Urinary bladder (tissue), 4 donors: ENCODE results near the gene ZNG1A. TPM values are rescaled to one million over a fixed set of nuclear protein-coding genes. Genes with fewer than 3 reads are reported as not detected.
"Not testable (repeated sequence)": the region's sequence is repeated elsewhere in the genome, so short reads cannot be mapped to it uniquely, and the experiment has no call there.

Experiments used
- DNase-seq: peaks from one replicate; pipeline ENCODE4 v3.0.0-alpha.2; 2015; ENCODE audit errors: extremely low spot score
- H3K27ac ChIP-seq: one replicate; pipeline ENCODE4 v1.5.1; 2013; ENCODE audit warnings: low read depth, mild to moderate bottlenecking, moderate library complexity
- H3K36me3 ChIP-seq: one replicate; pipeline ENCODE4 v1.6.1; 2013; ENCODE audit warnings: mild to moderate bottlenecking, moderate library complexity; ENCODE audit not compliant: insufficient read depth
- H3K4me1 ChIP-seq: one replicate; pipeline ENCODE4 v1.6.1; 2013; ENCODE audit warnings: mild to moderate bottlenecking, moderate library complexity; ENCODE audit not compliant: insufficient read depth
- H3K4me3 ChIP-seq: one replicate; pipeline ENCODE4 v1.5.1; 2013; ENCODE audit warnings: low read depth, low read length
- WGBS: extraction: QIAGEN DNeasy Blood & Tissue Kit; methylation state at CpG from one replicate; pipeline ENCODE4 v1.1.7; 2013; 5-methylcytosine and 5-hydroxymethylcytosine counted together
- polyA plus RNA-seq: library from polyadenylated mRNA; stranded (reverse); fragments of 200-250 nt; gene quantifications from one replicate; pipeline ENCODE4 v1.2.3, GENCODE V29; 2013
- total RNA-seq: library from RNA; depleted of rRNA; stranded (reverse); fragments of >200 nt; gene quantifications from one replicate; pipeline ENCODE4 v1.2.3, GENCODE V29; 2014
- donor health status: healthy with polysubstance abuse.
- donor health status: healthy.

The ZNG1A gene
- total and polyA plus RNA-seq, 2 donors, result 33.9 to 51.2 TPM

DNA sequence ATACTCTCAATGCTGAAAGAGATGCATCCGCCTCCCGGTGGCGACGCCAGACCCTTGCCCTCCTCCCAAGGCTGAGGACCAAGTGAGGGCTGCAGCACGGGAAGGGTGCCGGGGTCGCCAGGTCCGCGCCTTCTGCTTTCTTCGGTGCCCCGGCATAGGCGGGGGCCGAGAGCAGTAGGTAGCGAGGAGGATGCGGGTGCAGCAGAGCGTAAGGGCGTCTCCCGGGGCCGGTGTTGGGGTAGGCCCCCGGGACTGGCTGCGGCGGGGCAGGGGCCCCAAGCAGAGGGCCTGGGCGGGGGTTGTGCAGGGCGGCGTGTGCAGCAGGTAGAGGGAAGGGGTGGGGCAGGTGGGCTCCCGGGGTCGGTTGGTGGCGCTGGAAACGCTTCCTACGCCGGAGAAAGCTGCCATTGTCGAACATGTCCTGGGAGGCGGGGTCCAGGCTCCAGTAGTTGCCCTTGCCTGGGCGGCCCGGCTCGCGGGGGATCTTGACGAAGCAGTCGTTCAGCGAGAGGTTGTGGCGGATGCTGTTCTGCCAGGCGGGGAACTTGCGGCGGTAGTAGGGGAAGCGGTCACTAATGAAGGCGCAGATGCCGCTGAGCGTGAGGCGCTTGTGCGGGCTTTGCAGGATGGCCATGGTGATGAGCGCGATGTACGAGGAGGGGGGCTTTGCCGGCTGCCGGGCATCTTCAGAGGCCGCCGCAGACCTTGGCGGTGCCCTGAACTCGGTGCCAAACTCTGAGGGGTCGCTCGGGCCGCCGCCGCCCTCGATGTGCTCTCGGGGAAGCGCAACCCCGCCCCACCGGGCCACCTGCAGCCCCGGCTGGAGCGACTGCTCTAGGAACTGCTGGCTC, 61.5 kb downstream of the ZNG1A start:
- H3K4me3 ChIP-seq, H3K36me3 ChIP-seq, H3K4me1 ChIP-seq, H3K27ac ChIP-seq, DNase-seq: not testable (repeated sequence)
- 3% methylated on average over 63 of the region's 71 CpGs for WGBS

DNA sequence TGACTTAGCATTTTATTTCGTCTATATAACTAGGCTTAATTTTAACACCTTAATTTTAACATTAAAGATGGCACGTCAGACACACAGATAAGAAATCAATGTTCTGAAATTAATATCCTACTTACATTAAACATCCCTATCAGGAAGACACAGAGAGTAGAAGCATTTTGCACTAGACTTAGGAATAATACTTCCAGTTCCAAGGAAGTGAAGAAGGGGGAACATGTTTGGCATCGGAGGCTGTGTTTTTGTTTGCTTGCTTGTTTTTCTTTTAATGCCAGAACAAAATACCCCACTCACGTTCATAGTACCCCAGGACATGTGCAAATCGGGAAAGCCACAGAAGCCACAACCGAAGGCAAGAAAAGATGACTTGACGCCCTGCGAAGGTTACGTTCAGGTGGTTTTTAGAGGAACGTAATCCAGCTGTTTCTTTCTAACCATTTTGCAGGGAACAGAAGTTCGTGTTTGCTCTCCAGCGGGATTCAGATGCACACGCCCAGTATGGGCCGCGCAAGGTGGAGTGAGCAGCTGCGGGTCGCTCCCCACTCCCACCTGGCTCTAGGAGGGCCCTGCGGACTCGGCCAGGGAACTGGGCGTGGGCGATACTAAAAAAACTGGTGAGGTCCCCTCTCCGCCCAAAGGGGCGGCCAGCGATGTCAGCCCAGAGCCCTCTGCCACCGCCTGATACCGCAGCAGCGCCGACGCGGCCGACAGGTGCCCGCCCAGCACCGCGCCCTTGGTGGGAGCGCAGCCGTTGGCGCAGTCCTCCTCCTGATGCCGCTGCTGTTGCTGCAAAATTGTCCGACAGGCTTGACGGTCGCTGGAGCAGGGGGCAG, 62.4 kb downstream of the ZNG1A start:
- not testable (repeated sequence) for H3K27ac ChIP-seq, H3K4me1 ChIP-seq, H3K4me3 ChIP-seq, H3K36me3 ChIP-seq, DNase-seq
- 8% methylated on average over 40 of the region's 41 CpGs for WGBS

DNA sequence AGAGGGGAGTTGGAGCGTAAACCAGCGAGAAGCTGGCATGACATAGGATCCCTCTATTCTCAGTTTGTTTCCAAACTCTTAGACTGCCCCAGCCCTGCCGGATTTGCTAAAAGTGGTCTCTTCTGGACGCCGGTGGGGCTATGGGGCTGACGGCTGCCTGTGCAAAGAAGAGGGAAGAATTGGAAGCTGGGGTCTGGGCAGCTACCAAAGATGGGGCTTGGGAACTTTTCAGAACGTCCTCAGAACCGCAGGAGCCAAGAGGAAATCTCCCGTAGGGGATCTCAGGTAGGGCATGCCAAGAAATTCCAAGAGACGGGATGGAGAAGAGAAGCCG, 63.8 kb downstream of the ZNG1A start:
- not testable (repeated sequence) for H3K27ac ChIP-seq, H3K36me3 ChIP-seq, H3K4me1 ChIP-seq, H3K4me3 ChIP-seq, DNase-seq
- 11% methylated on average over 11 of the region's 11 CpGs for WGBS

DNA sequence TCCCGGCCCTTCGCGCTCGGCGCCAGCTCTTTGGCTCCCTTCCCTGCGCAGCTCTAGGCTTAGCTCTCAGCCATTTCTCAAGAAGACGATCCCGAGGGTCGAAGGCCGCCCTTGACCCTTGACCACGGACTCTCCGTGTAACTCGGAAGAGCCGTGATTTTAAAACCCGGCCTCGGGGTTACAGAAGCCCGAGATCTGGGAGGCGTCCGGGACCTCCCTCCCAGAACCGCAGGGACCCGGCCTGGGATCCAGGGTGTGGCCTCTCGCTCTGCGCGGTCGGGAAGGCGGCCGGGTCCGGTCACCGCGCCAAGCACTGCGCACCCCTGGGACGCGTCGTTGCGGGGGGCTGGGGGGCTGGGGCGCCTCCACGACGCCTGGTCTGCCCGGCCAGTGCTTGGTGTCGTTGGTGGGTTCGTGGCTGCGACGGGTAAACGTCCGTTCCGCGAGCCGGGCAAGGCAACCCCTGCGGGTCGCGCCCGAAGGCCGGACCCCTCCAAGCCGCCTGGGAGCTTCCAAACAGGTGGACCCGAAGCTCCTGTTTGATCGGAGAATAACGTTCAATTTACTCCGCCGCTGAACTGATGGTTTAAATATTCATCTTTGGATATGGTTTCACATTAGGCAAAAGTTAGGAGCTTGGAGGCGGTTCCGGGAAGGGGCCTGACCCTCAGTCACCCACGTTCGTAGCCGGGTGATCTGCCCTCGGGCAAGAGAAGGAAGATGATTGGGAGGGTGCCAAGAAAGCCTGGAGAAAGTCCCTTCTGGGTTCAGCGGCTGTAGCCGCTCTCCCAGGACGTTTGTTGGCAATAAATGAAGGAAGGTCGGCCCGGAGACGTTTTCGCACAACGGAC, 64.4 kb downstream of the ZNG1A start:
- not testable (repeated sequence) for H3K27ac ChIP-seq, H3K36me3 ChIP-seq, DNase-seq, H3K4me1 ChIP-seq
- 2% methylated on average over 73 of the region's 73 CpGs for WGBS
- H3K4me3 ChIP-seq, result peak overlapping the region; percentile 39

DNA sequence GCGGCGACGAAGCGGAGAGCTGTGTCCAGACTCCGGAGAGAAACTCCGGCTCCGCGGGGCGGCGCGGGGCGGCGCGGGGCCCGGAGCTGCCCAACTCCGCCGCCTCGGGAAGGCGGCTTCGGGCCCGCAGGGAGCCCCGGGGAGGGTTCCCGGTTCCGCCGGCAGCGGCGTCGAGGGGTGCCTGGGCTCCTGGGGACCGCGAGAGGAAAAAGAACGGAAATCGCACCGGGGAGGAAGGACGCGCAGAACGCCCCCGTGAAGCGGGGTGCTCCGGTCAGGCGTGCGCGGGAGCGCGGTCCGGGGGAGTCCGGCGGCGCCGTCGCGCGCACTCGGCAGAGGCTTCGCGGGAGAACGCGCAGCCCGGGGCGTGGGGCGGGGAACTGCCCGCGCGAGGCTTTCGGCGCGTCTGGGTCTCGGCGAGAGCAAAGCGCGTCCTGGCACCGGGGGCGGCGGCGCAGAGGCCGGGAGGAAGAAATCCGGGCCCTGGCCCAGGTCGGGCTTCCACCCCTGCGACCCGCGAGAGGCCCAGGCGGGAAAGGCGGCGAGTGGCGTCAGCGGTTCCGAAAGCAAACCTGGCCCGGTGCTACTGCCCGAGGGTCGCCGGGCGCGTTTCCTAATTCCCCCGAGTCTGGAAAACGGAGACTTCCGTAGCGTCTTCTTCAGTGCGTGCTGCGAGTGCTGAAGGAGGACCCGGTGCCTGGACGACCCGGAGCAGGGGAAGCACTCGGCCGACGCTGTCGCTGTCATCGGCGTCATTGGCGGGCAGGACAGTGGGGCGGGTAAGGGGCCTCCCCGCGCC, 65.2 kb downstream of the ZNG1A start:
- not testable (repeated sequence) for H3K4me1 ChIP-seq, DNase-seq, H3K27ac ChIP-seq, H3K36me3 ChIP-seq
- under 1% methylated on average over 111 of the region's 111 CpGs for WGBS
- H3K4me3 ChIP-seq, result peak overlapping the region; percentile 39

DNA sequence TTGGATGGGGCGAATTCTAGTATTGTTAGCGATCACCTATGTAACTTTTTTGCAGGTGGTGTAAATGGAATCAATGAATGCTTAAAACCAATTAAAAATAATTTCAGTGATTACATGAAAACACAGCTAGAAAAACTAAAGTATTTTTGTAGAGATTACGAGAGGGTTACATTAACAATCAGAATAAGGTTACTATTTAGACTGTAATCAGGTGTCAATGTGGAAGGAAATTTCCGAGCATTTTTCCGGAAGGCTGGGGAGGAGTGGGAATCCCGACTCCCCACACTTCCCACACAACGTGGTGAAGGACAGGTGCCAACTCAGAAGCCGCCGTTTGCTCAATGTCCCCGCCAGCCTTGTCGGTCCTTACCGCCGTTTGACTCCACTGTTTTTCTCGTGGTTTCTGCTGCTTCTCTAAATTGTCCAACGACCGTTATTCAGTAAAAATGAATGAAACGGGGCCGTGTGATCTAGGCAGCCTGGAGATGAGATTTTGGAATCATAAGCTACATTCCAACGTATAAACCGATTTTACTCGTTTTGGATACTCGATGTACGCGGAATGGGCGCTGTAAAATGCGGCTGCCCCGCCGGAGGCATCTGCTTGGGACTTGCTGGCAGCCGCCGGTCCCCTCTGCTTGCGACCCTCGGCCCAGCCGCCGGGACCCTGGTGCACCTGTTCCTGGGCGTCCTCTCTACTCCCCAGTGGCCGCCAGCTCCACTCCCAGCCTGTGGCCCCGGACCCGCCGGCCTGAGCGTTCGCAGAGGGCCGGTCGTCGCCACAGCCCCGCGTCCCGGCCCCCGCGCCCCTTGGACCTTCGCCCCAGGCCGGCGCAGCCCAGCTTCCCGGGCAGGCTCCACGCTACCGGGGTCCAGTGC, 66.0 kb downstream of the ZNG1A start:
- 7% methylated on average over 50 of the region's 55 CpGs for WGBS
- not testable (repeated sequence) for DNase-seq

DNA sequence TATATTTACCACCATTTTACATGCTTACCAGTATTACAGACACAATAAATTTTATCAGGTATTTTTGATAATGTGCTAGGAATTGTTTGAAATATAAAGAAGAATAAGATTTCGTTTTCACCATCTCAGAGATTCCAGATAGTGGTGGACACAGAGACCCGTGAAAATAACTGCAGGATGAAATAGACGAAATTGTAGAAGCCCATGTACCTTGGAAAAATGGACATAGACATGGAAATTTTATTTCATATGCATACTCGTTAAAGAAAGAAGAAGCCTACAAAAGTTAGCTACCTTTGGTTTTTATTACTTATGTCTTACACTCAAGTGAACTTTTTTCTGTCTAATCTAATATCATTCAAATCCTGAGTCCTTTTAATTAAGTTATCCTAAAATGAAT, 68.2 kb downstream of the ZNG1A start:
- H3K36me3 ChIP-seq, H3K4me3 ChIP-seq, H3K27ac ChIP-seq, DNase-seq, H3K4me1 ChIP-seq: not testable (repeated sequence)
- 30% methylated on average over 4 of the region's 4 CpGs for WGBS

More for the DNA sequence above, 66.0 kb downstream of the ZNG1A start:
- not testable (repeated sequence) for H3K27ac ChIP-seq, H3K4me1 ChIP-seq, H3K36me3 ChIP-seq
- peak overlapping the region; percentile 39 for H3K4me3 ChIP-seq

DNA sequence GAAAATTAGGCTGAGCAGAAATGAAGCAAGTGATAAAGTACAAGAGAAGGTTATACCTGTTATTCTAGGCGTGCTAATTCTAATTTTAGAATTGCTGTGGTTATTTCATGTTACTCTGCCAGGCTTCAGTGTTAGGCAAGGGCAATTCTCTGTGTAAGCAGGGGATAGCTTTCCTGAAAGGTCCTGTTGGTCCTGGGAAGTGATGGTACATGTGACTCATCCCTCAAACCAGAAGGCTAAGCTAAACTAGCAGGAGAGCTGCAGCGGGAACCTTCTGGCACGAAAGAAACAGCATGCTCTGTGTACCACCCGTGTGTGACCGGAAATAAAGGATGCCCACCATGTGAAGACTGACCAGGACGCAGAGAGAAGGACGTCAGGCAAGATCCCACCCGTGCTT, 69.3 kb downstream of the ZNG1A start:
- H3K4me1 ChIP-seq, H3K4me3 ChIP-seq, H3K36me3 ChIP-seq, DNase-seq, H3K27ac ChIP-seq: not testable (repeated sequence)
- WGBS, result 24% methylated on average over 6 of the region's 8 CpGs

DNA sequence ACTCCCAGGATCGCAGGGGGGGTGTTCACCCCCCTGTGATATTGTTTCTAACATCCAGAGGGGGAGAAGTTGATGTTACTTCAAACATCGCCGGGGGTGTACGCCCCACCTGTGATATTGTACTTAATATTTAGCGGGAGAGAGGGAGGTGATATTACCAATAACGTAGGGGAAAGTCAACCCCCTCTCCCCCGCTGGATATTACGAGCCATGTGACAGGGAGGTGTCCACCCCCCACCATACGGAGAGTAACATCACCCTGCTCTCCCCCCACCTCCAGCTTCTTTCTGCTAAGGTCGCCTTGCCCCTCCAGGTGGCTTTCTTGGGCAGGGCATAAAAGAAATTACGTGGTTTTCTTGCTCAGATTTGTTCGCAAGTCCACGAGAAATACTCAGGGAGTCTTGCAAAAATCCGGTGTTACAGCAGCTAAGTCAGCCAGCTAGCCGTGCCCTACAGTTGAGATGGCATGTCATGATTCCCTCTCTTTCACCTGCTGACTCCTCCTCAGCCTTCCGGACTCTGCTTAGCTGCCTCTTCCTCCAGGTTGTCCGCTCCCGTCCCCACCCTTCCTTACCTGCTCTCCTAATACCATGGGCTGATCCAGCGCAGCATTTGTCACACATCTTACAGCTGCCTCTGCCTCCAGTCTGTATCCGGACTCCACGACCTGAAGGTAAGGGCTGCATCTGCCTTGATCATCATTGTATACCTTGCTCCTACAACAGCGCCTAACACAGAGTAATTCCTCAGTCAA, 69.9 kb downstream of the ZNG1A start:
- not testable (repeated sequence) for DNase-seq, H3K4me1 ChIP-seq, H3K27ac ChIP-seq, H3K36me3 ChIP-seq, H3K4me3 ChIP-seq
- 20% methylated on average over 22 of the region's 22 CpGs for WGBS

DNA sequence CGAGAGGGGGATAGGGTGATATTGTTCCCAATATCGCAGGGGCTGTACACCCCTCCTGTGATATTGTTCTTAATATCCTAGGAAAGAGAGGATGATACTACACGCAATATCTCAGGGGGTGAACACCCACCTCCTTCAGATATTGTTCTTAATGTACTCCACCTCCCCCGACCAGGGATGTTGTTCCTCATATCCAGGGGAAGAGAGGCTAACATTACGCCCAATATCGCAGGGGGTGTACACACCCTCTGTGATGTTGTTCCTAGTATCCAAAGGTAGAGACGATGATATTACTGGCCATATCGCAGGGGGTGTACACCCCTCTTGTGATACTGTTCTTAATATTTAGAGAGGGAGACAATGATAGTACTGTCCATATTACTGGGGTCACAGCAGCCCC, 72.9 kb downstream of the ZNG1A start:
- H3K27ac ChIP-seq, H3K4me1 ChIP-seq, DNase-seq, H3K4me3 ChIP-seq, H3K36me3 ChIP-seq: not testable (repeated sequence)
- WGBS, result 82% methylated on average over 8 of the region's 8 CpGs

DNA sequence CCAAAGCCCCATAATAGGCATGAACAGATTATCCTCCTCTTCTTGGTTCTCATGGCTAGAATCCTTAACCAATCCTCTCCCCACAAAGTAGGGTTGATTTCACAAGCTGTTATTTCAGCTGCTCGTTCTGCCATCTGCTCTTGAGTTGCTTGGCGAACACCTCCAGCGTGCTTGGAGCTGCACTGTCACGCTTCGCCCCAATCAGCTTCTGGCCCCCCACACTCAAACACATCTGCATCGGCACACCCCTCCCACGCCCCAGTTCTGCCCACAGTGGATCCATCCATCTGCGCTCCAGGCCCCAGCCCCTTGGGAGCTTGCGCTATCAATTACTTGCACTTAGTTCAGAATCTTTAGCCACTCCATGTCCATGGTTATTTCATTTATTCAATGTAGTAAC, 78.4 kb downstream of the ZNG1A start:
- 93% methylated on average over 9 of the region's 9 CpGs for WGBS
- DNase-seq, H3K4me3 ChIP-seq, H3K4me1 ChIP-seq, H3K36me3 ChIP-seq, H3K27ac ChIP-seq: not testable (repeated sequence)

DNA sequence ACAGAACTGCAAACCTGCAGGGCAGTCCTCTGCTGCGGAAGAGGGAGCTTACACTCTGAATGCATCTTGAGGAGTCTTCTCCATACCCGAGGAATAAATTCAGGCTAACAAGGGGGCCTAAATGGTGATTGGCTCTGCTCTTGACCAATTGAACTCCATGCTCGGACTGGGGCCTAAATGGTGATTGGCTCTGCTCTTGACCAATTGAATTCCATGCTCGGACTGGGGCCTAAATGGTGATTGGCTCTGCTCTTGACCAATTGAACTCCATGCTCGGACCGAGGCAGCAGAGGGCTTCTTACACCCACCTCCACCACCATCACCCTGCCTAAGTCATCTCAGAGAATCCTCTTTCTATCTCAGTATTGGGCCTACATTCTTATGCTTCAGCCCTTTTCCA, 79.0 kb downstream of the ZNG1A start:
- H3K4me3 ChIP-seq, DNase-seq, H3K27ac ChIP-seq, H3K36me3 ChIP-seq, H3K4me1 ChIP-seq: not testable (repeated sequence)
- 88% methylated on average over 6 of the region's 6 CpGs for WGBS
